Fibroblast of peridontal ligament (primary cell): ENCODE measurements around the gene ANKIB1.
"Not testable (repeated sequence)": the region's sequence is repeated elsewhere in the genome, so short reads cannot be mapped to it uniquely, and the experiment has no call there.

ENCODE experiments used
- DNase-seq: peaks from one replicate; pipeline ENCODE4 v3.0.0-alpha.2; 2010; ENCODE audit errors: extremely low read depth

The ANKIB1 gene

DNA sequence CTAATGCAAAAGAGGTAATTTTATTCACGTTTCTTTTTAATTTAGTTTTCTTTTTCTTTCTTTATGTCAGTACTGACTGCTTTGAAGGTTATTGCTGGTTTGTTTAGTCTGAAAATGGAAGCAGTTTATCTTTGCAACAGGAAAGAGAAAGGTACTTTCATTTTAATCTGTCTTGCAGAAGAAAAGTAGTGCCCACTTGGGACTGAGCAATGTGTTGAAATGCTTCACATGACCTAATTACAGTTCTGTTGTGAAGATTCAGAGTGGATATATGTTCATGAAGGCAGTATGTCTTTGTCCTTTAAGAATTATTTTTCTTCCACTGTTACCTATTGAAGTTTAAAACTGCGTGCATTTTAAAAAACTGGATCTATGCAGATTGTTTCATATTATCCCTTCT, 80.1 kb downstream of the ANKIB1 start:
- peak; percentile 54 for DNase-seq

DNA sequence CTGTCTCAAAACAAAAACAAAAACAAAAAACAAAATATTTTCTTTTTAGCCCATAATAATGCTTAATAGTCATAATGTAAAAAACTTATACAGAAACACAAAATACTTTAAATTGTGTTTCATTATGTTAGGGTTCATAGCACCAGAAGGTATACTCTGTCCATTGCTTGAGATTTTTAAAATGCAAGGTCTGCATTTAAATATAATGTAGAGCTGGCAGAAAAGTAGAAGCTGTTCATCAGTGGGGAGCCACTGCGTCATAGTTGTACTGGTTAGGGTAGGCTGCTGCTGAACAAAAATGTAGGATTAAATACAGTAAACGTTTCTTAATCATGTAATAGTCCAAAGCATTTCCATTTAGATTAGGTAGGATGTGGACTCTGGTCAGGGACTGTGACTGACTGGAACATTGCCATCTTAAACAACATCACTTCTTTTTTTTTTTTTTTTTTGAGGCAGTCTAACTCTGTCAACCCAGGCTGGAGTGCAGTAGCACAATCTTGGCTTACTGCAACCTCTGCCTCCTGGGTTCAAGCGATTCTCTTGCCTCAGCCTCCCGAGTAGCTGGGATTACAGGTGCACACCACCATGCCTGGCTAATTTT, 85.2 kb downstream of the ANKIB1 start:
- no peak for DNase-seq

DNA sequence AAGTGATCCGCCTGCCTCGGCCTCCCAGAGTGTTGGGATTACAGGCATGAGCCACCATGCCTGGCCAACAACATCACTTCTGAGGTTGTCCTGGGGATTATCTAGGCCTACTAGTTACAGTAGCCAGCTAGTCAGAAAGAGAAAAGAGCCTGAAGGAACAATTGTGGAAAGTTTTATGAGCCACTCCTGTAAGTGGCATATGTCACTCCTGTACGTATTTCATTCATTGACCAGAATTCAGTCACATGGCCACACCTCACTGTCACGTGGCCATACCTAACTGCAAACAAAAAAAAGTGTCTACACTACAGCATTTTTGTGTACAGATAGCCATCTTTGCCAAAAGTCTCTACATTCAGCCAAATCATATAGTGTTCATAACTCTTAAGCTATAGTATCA, 85.7 kb downstream of the ANKIB1 start:
- DNase-seq = no peak

DNA sequence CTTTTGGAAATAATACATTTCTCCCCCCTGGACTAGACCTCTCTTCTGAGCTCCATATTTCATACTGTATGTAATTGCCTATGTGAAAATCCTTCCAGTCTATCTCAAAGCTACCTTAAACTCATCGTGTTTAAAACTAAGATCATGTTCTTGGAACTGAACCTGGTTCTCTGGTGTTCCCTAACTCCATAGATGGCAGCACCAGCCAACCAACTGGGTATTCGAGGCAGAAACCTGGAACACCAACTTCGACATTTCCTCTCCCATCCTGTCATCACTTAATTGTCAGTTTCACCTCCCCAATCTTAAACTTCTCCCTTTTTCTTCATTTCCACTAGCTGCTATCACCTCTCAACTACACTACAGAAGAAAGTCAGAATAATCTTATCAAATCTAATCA, 87.0 kb downstream of the ANKIB1 start:
- no peak for DNase-seq

DNA sequence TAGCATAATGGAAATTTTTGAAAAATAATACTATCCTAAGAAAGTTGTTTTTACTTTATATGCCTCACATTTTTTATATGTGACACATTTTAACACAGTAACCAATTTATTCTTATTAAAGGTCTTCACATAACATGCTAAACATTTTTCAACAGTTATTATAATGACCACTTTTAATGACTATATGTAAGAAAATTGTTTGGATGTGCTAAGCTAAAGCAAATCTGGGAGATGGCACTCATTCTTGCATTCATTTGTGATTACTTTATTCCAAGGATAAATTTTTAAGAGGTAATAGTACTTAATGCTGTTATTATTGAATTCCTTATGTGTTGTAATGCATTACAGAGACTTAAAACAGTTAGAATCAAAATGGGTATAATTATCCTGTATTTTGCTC, 88.1 kb downstream of the ANKIB1 start:
- DNase-seq = no peak

DNA sequence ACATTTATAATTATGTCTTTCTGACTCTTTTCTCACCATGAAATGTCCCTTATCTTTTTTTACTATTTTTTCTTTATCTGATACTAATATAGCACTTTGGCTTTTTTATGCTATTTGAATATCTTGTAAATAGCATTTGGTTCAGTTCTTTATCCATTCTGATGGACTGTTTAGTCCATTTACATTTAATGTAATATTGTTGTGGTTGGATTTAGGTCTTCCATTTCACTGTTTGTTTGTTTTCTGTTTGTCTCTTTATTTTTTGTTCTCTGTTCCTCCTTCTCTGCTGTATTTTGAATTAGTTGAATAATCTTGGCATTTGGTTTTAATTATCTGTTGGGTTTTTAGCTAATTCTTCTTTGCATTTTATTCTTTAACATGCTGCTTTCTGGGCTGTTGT, 89.8 kb downstream of the ANKIB1 start:
- no peak for DNase-seq

DNA sequence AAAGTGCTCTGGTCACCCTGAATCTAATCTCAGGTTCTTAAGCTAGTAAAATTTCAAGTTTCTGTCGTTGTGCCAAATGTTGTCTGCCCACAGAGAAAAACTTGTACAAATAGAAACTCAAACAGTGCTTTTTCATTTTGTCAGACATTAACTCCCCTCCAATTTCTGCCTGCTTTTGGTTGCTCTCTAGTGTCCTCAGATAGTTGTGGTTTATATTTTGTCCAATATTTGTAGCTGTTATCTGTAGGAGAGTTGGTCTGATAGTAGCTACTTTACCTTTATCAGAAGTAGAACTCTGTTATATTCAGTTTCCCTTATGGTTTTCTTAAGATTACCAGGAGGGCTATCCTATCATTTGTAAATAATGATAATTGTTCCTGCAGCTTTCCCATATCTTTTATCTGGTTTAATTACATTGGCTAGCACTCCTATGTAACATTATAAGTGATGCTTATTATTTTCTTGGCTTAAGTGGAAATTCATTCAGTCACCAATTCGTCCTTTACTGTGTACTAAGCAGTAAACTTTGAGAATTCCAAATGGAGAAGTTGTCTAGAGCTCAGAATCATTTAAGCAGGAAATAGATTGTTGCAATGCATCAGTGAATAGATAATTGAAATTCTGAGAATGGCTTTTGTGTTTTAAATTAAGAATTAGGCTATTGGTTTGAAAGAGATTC, 91.0 kb downstream of the ANKIB1 start:
- DNase-seq = peak; percentile 8

DNA sequence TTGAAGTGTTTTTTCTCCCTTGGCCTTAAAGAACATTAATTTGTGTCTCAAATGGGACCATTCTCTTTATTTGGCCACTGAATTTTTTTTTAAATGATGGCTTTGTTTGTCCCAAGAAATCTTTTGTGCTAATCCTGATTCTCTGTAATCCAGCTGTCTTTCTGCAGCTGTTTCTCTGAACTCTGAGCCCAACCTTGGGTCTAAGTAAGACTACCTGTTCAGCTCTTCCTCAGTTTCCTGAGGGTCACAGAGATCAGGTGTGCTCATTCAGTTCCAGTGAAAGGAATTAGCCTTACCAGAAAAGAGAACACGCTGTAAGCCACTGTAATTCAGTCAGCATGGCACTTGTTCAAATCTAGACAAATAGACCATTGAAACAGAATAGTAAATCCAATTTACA, 94.2 kb downstream of the ANKIB1 start:
- no peak for DNase-seq

DNA sequence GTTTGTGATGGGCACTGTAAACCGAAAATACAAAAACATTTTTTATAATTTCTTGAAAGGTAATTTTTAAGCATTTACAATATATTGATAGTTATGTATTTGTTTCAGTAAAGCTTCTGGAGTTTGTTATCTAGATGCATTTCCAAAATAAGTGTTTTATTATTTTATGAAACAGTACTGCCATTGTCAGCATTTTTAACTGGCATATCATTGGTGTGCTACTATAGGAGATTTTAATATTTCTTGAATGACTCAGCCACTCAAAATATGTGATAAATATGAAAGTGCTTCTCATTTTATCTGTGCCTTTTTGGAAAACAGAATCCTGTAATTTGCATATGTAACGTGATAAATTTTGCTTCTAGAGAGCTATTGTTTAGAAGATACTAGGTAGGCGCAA, 97.9 kb downstream of the ANKIB1 start:
- peak; percentile 12 for DNase-seq

DNA sequence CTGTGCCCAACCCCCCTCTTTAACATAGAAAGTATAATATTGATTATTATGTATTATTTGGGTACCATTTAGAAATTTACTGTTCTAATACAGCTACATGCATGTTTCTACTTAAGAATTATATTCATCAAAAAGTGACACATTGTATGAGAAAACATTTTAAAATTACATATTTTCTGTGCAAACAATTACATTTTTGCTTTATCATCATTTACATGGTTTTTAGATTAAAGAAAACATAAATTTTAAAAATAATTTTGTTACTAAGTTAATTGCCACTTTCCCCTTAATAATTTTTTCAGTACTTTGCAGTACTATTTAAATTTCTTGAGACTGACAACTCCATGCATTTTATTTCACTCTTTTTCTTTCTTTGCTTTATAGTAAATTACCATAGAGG, 106.2 kb downstream of the ANKIB1 start:
- DNase-seq = no peak

DNA sequence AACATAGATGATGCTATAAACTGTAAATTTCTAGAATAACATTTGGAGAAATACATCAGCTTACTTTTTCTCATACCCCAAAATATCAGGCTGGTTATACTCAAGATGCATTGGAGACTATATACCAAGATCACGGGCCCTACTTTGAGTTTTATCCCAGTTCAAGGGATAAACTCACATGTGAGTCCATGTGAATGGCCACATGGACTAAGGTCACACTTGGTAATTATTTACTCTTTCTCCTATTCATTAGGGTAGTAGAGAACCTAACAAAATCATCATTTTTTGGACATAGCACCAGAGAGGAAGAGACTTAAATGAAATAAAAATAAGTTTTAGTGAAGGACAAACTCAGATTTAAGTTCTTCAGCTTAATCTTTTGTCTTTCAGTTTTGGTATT, 108.4 kb downstream of the ANKIB1 start:
- DNase-seq = no peak

DNA sequence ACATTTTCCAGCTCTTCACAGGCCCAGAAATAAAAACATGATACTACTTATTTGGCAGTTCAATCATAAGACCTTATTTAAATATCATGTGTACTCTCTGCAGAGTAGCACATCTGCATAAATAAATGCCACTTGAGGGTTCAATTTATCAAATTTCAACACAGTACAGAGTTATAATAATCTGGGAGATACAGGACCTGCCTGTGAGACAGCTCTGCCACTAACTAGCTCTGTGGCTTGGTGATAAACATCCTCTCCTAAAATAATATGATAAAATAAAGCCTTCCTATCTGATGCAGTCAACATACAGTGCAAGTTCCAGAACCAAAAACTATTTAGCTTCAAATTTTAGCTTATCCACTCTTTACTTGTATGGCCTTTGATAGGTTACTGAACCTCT, 110.6 kb downstream of the ANKIB1 start:
- no peak for DNase-seq

DNA sequence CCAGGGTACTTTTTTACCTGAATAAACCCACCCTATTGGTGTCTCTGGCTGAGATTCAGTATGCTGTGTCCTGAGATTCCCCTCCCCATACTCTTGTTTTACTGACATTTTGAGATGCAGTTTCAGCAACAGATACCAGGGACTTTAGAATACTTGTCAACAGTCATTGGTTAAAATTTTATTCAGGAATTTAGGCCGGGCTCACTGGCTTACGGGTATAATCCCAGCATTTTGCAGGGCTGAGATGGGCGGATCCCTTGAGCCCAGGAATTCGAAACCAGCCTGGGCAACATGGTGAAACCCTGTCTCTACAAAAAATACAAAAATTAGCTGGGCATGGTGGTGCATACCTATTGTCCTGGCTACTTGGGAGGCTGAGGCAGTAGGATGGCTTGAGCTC, 111.5 kb downstream of the ANKIB1 start:
- DNase-seq = no peak

DNA sequence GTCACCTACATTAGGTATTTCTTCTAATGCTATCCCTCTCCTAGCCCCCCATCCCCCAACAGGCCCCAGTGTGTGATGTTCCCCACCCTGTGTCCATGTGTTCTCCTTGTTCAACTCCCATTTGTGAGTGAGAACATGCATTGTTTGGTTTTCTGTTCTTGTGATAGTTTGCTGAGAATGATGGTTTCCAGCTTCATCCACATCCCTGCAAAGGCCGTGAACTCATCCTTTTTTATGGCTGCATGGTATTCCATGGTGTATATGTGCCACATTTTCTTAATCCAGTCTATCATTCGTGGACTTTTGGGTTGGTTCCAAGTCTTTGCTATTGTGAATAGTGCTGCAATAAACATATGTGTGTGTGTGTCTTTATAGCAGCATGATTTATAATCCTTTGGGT, 113.4 kb downstream of the ANKIB1 start:
- DNase-seq = not testable (repeated sequence)

DNA sequence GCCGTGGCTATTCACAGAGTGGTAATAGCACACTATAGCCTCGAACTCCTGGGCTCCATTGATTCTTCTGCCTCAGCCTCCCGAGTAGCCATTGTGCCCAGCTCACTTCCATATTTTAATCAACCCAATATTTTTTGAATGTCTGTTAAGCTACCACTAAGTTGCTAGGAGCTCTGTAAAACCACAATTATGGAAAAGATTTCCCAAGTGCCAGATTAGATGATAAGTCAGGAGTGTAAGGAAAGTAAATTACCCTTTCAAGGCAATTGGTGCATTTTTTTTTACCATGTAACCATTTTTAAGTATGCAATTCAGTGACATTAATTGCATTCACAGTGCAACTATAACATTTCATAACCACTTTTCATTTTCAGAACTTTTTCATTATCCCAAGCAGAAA, 114.0 kb downstream of the ANKIB1 start:
- DNase-seq = peak; percentile 47

DNA sequence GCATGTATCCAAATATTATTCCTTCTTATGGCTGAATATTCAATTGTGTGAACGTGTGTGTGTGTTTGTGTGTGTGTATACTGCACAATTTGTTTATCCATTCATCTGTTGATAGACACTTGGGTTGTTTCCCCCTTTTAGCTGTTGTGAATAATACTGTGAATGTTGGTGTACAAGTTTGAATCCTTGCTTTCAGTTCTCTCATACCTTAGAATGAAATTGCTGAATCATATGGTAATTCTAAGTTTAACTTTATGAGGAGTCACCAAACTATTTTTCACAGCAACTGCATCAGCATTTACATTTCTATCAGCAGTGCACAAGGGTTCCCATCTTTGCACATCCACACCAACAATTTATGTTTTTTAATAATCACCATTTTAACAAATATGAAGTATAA, 114.6 kb downstream of the ANKIB1 start:
- peak; percentile 33 for DNase-seq

DNA sequence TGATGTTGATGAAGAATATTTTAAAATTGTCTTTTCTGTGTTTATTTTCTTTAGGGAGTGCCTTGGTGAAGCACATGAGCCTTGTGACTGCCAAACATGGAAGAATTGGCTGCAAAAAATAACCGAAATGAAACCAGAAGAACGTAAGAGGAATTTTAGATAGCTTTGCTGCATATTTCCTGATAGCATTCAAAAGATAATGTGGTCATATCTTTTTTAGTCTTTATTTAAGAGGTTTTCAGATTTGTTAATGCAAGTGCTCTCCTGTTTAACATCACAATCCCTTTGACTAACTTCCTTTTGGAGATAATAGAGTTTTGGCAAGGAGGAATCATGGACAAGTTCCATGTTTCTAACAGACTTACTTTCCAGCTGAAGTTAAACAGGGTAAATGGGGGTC, 116.4 kb downstream of the ANKIB1 start:
- DNase-seq = no peak

DNA sequence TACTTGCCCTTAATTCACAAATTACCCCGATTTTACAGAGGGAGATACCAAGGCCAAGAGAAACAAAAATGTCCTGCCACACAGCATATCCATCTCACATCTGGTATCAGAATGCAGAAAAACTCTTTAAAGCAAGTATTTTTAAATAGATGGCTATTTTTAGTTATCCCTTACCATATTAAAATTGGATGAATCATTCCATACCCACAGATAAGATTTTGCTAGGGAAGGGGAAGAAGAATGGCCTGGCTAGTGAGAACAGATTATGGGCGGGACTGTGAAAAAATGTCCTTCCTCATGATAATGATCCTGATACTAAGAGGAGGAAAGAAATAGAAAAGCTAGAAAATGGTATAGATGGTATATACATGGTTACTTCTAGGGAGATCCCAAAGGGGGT, 121.0 kb downstream of the ANKIB1 start:
- peak; percentile 29 for DNase-seq

DNA sequence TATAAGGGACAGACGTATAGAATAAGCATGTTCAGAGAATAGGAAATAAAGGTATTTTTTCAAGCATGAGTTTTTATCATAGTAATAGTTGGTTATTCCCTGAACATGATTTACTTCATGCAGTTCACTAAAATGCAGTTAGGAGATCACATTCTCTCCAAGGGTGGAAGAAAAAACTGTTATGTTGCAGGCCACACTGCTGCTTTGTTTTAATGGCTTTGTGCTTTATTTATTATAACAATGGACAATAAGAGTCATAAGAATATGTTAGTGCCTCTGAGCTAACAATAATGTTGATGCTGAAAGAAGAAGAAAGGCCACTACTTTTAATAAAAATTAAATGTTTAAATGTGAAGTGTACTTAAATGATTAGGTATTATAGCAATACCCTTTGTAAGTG, 123.0 kb downstream of the ANKIB1 start:
- no peak for DNase-seq

DNA sequence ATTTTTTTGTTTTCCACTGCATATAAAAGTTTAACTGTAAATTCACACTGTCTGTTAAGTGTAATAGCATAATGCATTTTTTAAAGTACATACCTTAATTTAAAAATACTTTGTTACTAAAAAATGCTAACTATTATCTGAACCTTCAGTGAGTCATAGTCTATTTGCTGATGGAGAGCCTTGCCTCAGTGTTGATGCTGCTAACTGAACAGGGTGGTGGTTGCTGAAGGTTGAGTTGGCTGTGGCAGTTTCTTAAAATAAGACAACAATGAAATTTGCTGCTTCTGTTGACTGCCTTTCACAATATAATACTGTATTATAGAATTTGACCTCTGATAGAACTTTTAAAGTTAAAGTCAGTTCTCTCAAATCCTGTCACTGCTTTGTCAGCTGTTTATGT, 129.2 kb downstream of the ANKIB1 start:
- DNase-seq = no peak

DNA sequence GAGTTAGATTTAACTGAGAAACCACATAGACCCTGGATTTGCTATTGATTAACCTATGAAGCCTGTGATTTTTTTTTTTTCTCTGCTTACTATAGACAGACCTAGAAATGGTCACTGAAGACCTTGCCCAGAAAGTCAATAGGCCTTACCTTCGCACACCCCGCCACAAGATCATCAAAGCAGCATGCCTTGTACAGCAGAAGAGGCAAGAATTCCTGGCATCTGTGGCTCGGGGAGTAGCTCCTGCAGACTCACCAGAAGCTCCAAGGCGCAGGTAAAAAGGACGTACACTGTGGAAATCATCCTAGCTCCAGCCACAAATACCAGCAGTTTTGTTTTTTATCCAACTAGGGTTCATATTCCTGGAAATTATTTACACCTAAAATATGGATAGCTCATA, 145.3 kb downstream of the ANKIB1 start:
- no peak for DNase-seq

DNA sequence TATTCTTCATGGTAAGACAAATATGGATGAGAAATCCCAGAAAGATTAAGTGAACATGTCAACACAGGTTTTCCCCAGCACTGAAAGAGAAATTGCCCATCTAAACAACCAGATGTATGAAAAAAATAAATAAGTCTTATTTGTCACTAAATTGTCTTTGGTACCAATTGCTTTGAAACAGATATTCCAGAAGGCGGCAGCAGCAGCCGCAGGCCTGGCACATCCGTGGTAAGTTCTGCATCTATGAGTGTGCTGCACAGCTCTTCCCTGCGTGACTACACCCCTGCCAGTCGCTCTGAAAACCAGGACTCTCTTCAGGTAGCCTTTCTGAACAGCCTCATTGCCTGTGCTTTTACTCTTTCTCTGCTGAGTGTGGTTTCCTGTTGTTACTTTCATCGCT, 151.8 kb downstream of the ANKIB1 start:
- DNase-seq = no peak

DNA sequence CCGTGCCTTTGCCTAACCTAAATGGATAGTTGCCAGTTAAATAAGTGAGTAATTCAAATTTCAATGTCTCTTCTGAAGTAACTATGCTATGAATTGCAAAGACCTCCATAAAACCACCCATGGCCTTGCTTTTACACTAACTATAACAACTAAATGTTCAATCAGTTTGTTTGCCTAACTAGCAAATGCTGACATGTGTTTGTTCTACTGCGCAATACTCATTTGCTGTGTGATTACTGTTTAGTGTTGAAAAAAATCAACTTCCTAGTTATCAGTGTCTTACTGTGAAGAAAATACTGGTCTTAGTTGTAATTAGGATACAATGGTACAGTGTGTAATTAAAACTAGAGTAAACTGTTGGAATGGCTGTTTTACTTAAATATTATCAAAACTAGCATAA, 154.2 kb downstream of the ANKIB1 start:
- no peak for DNase-seq
